Upper lobe of left lung (tissue), 6 donors: ENCODE results near the gene KIAA0232. TPM values are rescaled to one million over a fixed set of nuclear protein-coding genes. Genes with fewer than 3 reads are reported as not detected.
"Not testable (repeated sequence)": the region's sequence is repeated elsewhere in the genome, so short reads cannot be mapped to it uniquely, and the experiment has no call there.

ENCODE experiments used
- ATAC-seq, 2 donors: fragments of 200-7000 bp; cut with Tn5 transposase; one replicate each; pipeline ENCODE4 v1.9.1; 2022; ENCODE audit warnings: mild to moderate bottlenecking in 2 of 2, moderate library complexity in 2 of 2; ENCODE audit not compliant: low FRiP score in 2 of 2
- DNase-seq, 2 donors: peaks; one replicate each; pipeline ENCODE4 v3.0.0-alpha.2; 2019 to 2020
- H3K27ac ChIP-seq, 4 donors: fragments of 200-600 bp; sonication (generic); one replicate each; pipeline ENCODE4 v1.5.1; 2016 to 2019
- H3K27me3 ChIP-seq, 4 donors: fragments of 200-600 bp; sonication (generic); one replicate each; pipeline ENCODE4 v1.5.1; 2017 to 2019
- H3K36me3 ChIP-seq, 4 donors: fragments of 200-600 bp; sonication (generic); one replicate each; pipeline ENCODE4 v1.5.1; 2016 to 2019
- H3K4me1 ChIP-seq, 4 donors: fragments of 200-600 bp; sonication (generic); one replicate each; pipeline ENCODE4 v1.5.1; 2018 to 2019
- H3K4me3 ChIP-seq, 4 donors: fragments of 200-600 bp; sonication (generic); one replicate each; pipeline ENCODE4 v1.5.1; 2017 to 2019; ENCODE audit warnings: mild to moderate bottlenecking in 2 of 4, moderate library complexity in 1 of 4
- H3K9me3 ChIP-seq, 4 donors: fragments of 200-600 bp; sonication (generic); one replicate each; pipeline ENCODE4 v1.5.1; 2018 to 2019
- EP300 ChIP-seq, 4 donors: sonication (generic); formaldehyde crosslinking; IDR thresholded peaks; one replicate each; pipeline ENCODE4 v1.5.1; 2017; ENCODE audit warnings: antibody characterized with exemption in 4 of 4, control low read depth in 2 of 4
- POLR2A ChIP-seq, 4 donors: fragments of 450-650 bp; IDR thresholded peaks; one replicate each; pipeline ENCODE4 v1.5.1; 2016 to 2017; ENCODE audit warnings: antibody characterized with exemption in 4 of 4, mild to moderate bottlenecking in 2 of 4
- POLR2AphosphoS5 ChIP-seq, 2 donors: sonication (generic); formaldehyde crosslinking; IDR thresholded peaks; one replicate each; pipeline ENCODE4 v1.5.1; 2017; ENCODE audit warnings: antibody characterized with exemption in 2 of 2
- WGBS, 2 donors: methylation state at CpG; one replicate each; pipeline ENCODE4 v1.1.5; 2017 to 2018; 5-methylcytosine and 5-hydroxymethylcytosine counted together
- total RNA-seq, 6 donors: library from RNA; depleted of rRNA in 4 of 6; stranded (reverse); fragments of >200 nt in 4 of 6; gene quantifications; one replicate each; pipeline versions ENCODE4 v1.1.0 to v1.2.1, GENCODE V29; 2016 to 2021
- TF ChIP-seq, protein P1 (sequence below), 6 experiments: fragments of 450-650 bp in 4 of 6; fragments of 200-600 bp in 2 of 6; sonication (generic) in 2 of 6; IDR thresholded peaks; one replicate each; pipeline ENCODE4 v1.5.1; 2016 to 2019; ENCODE audit warnings: antibody characterized with exemption in 6 of 6
- donor health status: DM: no; HTN: no; CAD: no; lungs with moderate emphysema.
- donor health status: DM: no; HTN: yes; CAD: no; lungs with severe emphysema.

Gene KIAA0232
- total RNA-seq, 6 donors from 2014 or later = 22.6 to 45.0 (median 24.4) TPM

DNA sequence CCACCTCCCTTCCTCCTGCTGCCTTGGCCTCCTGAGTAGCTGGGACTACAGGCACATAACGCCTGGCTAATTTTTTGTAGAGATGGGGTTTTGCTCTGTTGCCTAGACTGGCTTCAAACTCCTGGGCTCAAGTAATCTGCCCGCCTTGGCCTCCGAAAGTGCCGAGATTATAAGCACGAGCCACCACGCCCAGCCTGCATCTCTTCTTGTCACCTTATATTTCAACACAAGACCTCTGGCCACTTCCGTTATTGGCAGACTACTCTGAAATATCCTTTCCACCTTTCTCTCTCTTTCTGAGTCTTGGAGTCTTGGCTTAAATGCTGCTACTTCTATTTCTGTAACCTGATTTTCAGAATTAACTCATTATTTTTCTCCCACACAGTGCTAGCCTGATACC lies 5.6 kb downstream of the KIAA0232 start:
- Histone ChIP-seq H3K27me3 (no peaks in the 10 kb centered on the region), H3K27ac (peak overlapping the region in 3 of 4 donors; percentile 25 to 59 (median 55)), H3K4me1 (peaks cover 15 to 40% (median 30%) of the 10 kb centered on the region in 4 donors), H3K4me3 (no peak overlapping the region), H3K9me3 (no peaks in the 10 kb centered on the region), H3K36me3 (peaks cover 0 to 4% (median 2%) of the 10 kb centered on the region in 4 donors)
- peak in 1 of 2 donors; percentile 64 for DNase-seq
- TF ChIP-seq POLR2A (IDR thresholded peaks at IDR 0.05) (no peak), POLR2AphosphoS5 (IDR thresholded peaks at IDR 0.05) (no peak), EP300 (IDR thresholded peaks at IDR 0.05) (no peak)
- TF ChIP-seq, protein P1, sequence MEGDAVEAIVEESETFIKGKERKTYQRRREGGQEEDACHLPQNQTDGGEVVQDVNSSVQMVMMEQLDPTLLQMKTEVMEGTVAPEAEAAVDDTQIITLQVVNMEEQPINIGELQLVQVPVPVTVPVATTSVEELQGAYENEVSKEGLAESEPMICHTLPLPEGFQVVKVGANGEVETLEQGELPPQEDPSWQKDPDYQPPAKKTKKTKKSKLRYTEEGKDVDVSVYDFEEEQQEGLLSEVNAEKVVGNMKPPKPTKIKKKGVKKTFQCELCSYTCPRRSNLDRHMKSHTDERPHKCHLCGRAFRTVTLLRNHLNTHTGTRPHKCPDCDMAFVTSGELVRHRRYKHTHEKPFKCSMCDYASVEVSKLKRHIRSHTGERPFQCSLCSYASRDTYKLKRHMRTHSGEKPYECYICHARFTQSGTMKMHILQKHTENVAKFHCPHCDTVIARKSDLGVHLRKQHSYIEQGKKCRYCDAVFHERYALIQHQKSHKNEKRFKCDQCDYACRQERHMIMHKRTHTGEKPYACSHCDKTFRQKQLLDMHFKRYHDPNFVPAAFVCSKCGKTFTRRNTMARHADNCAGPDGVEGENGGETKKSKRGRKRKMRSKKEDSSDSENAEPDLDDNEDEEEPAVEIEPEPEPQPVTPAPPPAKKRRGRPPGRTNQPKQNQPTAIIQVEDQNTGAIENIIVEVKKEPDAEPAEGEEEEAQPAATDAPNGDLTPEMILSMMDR (IDR thresholded peaks at IDR 0.05) = no peak
- 49 to 52% methylated on average over 7 of the region's 7 CpGs for WGBS, 2 donors
- ATAC-seq = no peak

DNA sequence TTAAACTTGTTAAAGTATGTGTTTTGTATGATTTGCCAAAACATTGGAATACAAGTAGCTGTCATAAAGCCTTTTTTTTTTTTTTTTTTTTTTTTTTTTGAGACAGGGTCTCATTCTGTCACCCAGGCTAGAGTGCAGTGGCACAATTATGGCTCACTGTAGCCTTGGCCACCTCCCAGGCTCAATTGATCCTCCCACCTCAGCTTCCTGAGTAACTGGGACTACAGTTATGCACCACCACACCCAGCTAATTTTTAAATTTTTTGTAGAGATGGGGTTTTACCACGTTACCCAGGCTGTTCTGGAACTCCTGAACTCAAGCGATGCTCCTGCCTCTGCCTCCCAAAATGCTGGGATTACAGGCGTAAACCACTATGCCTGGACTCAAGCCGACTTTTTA lies 8.7 kb downstream of the KIAA0232 start:
- not testable (repeated sequence) for H3K9me3 ChIP-seq, H3K27ac ChIP-seq, DNase-seq, H3K27me3 ChIP-seq, H3K36me3 ChIP-seq, ATAC-seq, H3K4me3 ChIP-seq
- peaks cover 8 to 34% (median 24%) of the 10 kb centered on the region in 4 donors for H3K4me1 ChIP-seq
- 94 to 96% methylated on average over 4 of the region's 4 CpGs for WGBS, 2 donors

DNA sequence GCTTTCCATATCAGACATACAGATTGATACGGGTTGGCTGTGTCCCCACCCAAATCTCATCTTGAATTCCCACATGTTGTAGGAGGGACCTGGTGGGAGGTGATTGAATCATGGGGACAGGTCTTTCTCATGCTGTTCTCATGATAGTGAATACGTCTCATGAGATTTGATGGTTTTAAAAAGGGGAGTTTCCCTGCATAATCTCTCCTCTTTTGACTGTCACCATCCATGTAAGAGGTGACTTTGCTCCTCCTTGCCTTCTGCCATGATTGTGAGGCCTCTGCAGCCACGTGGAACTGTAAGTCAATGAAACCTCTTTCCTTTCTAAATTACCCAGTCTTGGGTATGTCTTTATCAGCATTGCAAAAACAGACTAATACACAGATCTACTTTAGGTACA lies 9.3 kb downstream of the KIAA0232 start:
- WGBS, 2 donors = 80 to 86% methylated on average over 3 of the region's 3 CpGs
- peaks cover 8 to 34% (median 24%) of the 10 kb centered on the region in 4 donors for H3K4me1 ChIP-seq
- DNase-seq, H3K36me3 ChIP-seq, H3K9me3 ChIP-seq, ATAC-seq, H3K4me3 ChIP-seq, H3K27me3 ChIP-seq, H3K27ac ChIP-seq: not testable (repeated sequence)

DNA sequence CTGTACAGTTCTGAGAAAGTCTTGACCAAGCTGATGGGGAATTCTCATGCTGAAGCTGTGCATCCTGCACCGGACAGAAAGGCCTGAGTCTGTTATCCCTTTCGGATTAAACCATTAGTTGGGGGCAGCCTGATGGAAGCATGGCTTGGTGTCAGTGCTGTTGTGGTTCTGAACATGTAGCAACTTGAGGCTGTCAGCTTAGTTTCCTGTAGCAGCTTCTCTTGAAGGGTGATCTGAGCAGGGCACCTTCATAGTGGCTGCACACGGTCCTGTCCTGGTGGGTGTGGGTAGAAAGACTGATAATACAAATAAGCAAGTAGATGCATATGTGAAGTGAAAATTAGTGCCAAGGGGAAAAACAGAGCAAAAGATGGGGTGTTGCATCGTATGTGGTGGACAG lies 11.7 kb downstream of the KIAA0232 start:
- TF ChIP-seq POLR2A (IDR thresholded peaks at IDR 0.05) (no peak), EP300 (IDR thresholded peaks at IDR 0.05) (no peak), POLR2AphosphoS5 (IDR thresholded peaks at IDR 0.05) (no peak)
- TF ChIP-seq, protein P1 (IDR thresholded peaks at IDR 0.05) = no peak
- Histone ChIP-seq H3K36me3 (peaks cover 0 to 4% (median 0%) of the 10 kb centered on the region in 4 donors), H3K4me1 (peaks cover 0 to 28% (median 15%) of the 10 kb centered on the region in 4 donors), H3K27me3 (no peaks in the 10 kb centered on the region), H3K4me3 (no peak overlapping the region), H3K9me3 (no peaks in the 10 kb centered on the region), H3K27ac (no peak overlapping the region)
- ATAC-seq (no peak), DNase-seq (no peak)
- WGBS, 2 donors = 86 to 91% methylated on average over 4 of the region's 4 CpGs

DNA sequence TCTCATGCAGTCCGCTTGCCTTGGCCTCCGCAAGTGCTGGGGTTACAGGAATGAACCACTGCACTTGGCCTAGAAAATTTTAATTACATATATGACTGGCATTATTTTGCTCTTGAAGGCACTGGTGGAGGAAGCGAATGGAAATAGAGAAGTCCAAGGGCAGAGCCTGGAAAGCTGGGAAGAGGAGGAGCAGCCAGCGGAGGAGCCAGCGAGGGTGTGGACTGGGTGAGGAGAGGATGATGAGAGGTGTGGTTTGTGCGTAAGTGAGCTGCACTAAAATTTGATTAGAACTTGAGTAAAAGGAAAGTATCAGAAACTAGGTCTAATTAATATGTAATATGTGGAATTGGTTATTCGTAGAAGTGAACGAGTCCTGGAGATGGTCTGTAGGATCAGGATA lies 13.3 kb downstream of the KIAA0232 start:
- peaks cover 0 to 23% (median 15%) of the 10 kb centered on the region in 4 donors for H3K4me1 ChIP-seq
- TF ChIP-seq POLR2AphosphoS5 (IDR thresholded peaks at IDR 0.05) = no peak

GRCh38 chr4:6797368-6797767 lies 14.8 kb downstream of the KIAA0232 start:
- WGBS, 2 donors = 94 to 96% methylated on average over 4 of the region's 4 CpGs

More for the DNA sequence above, 13.3 kb downstream of the KIAA0232 start:
- DNase-seq (no peak), ATAC-seq (no peak)
- Histone ChIP-seq H3K4me3 (no peak overlapping the region), H3K27me3 (no peaks in the 10 kb centered on the region), H3K9me3 (no peaks in the 10 kb centered on the region), H3K36me3 (peaks cover 0 to 4% (median 0%) of the 10 kb centered on the region in 4 donors), H3K27ac (no peak overlapping the region)
- 98 to 99% methylated on average over 8 of the region's 8 CpGs for WGBS, 2 donors

GRCh38 chr4:6799091-6799490 lies 16.6 kb downstream of the KIAA0232 start:
- Histone ChIP-seq H3K36me3 (no peaks in the 10 kb centered on the region), H3K9me3 (no peaks in the 10 kb centered on the region), H3K27me3 (no peaks in the 10 kb centered on the region), H3K4me3 (no peak overlapping the region), H3K27ac (no peak overlapping the region), H3K4me1 (peaks cover 0 to 23% (median 10%) of the 10 kb centered on the region in 4 donors)
- ATAC-seq (no peak), DNase-seq (no peak)
- WGBS, 2 donors = 87 to 95% methylated on average over 3 of the region's 3 CpGs
- TF ChIP-seq, protein P1 (IDR thresholded peaks at IDR 0.05) = no peak
- TF ChIP-seq POLR2A (IDR thresholded peaks at IDR 0.05) = no peak
- TF ChIP-seq POLR2AphosphoS5 (IDR thresholded peaks at IDR 0.05) = no peak
- TF ChIP-seq EP300 (IDR thresholded peaks at IDR 0.05) = no peak

More at GRCh38 chr4:6797368-6797767, 14.8 kb downstream of the KIAA0232 start:
- H3K36me3 ChIP-seq, H3K4me3 ChIP-seq, H3K27me3 ChIP-seq, H3K9me3 ChIP-seq, ATAC-seq, DNase-seq, H3K27ac ChIP-seq: not testable (repeated sequence)
- peaks cover 0 to 22% (median 12%) of the 10 kb centered on the region in 4 donors for H3K4me1 ChIP-seq
